Measurements from ENCODE around the gene OR2A42. TPM values are rescaled to one million over a fixed set of nuclear protein-coding genes. Genes with fewer than 3 reads are reported as not detected.
"Not testable (repeated sequence)": the region's sequence is repeated elsewhere in the genome, so short reads cannot be mapped to it uniquely, and the experiment has no call there.

OR2A42 gene, protein sequence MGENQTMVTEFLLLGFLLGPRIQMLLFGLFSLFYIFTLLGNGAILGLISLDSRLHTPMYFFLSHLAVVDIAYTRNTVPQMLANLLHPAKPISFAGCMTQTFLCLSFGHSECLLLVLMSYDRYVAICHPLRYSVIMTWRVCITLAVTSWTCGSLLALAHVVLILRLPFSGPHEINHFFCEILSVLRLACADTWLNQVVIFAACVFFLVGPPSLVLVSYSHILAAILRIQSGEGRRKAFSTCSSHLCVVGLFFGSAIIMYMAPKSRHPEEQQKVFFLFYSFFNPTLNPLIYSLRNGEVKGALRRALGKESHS
- 1 to 10 TPM; 1.1 to 2.1 (median 1.4) TPM for polyA plus RNA-seq (ENCODE audit: insufficient read length in 4 of 4)

- not testable (repeated sequence) for DNase-seq (ENCODE audit: low read depth in 4 of 4, low spot score in 3 of 4)
These were observed at the start of gene OR2A42 for GRCh38 chr7:144239365-144239764. Gene OR2A42 (minus strand): TSS chr7:144239605. CDS start chr7:144232843, 6,762 bp downstream.

DNA sequence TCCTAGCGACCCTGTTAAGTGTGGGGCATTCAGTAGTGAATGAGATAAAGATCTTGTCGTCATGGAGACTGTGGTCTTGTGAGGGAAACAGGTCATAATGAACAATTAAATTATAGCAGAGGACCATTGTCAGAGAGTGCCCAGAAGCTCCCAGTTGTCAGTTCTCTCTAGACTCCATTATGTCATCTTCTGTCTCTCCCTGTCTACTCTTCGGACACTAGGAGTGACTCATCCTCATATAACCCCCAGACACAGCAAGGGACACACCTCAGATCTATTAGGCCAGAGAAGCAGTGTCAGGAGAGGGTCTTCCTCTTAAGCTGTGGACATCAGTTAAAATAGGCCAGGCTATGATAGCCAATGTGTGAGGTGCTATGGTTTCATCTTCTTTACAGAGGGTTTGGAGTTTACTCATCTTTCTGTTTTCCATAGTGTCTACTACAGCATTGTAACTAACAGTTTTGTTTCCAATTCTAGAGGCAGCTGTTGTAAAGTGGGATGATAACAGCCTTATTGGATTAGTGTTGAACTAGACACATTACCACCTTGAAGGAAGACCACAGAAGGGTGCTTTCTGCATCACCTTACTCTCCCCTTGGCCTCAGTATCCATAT lies 47.9 kb upstream of the OR2A42 start:
- not testable (repeated sequence) for DNase-seq (ENCODE audit: low read depth in 4 of 4, low spot score in 3 of 4)

DNA sequence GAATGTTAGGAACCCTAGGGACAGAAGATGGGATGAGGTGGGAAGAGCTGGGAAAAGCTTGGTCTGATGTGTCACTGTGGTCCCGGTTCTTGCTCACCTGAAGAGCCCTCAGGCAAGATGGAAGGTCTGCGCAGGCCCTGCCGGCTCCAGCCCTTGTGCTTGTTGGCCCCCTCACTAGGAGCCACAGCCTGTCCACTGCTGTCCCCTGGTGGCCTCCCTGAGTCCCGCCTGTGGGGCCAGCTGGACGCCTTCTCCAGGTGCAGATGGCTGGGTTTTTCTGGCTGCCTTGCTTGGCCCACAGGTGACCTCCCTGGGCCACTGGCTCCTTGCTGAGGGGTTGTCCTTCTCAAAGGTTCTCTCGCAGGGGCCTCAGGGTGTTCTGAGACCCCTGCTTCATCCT lies 44.3 kb upstream of the OR2A42 start:
- not testable (repeated sequence) for DNase-seq (ENCODE audit: low read depth in 4 of 4, low spot score in 3 of 4)

GRCh38 chr7:144282490-144282889 lies 43.1 kb upstream of the OR2A42 start:
- not testable (repeated sequence) for DNase-seq (ENCODE audit: low read depth in 4 of 4, low spot score in 3 of 4)

DNA sequence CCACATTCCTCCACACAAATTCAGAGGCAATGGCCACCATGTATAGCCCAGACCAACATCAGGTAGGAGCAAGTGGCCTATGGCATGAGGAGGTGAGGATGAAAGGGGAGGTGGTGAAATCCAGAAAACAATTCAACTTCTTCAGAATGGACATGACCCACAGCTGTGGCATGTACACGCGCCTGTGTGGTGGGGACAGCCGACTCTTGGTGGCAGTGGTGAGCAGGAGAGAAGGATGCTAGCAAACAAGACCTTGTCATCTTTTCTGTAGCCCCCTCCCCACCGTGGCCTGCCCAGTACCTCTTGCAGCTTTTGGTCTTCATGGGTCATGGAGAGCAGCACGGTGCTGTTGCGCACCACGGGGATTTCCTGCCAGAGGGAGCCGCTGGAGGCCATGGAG lies 42.6 kb upstream of the OR2A42 start:
- DNase-seq (ENCODE audit: low read depth in 4 of 4, low spot score in 3 of 4): not testable (repeated sequence)

DNA sequence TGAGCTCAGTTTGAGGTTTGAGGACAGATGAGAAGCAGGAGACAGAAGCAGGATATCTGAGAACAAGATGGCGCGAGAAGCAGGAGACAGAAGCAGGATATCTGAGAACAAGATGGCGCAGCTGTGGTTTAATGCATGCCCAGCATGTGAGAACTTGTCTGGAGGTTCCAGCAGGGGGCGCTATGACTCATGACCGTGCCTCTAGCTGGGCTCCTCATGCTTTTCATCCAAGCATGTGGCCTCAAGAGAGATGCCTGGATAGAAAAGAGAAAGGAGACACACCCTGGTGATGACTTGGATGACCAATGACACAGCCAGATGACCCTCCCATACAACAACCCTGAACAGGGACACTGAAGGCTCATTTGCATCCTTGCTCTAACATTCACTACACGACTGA lies 40.6 kb upstream of the OR2A42 start:
- DNase-seq (ENCODE audit: low read depth in 4 of 4, low spot score in 3 of 4): not testable (repeated sequence)

GRCh38 chr7:144275281-144275680 lies 35.9 kb upstream of the OR2A42 start:
- not testable (repeated sequence) for DNase-seq (ENCODE audit: low read depth in 4 of 4, low spot score in 3 of 4)

GRCh38 chr7:144269188-144269587 lies 29.8 kb upstream of the OR2A42 start, which contains the start of gene CTAGE8:
Gene CTAGE8 (minus strand): TSS chr7:144269288. CDS start chr7:144269250, 38 bp downstream.
- DNase-seq (ENCODE audit: low read depth in 4 of 4, low spot score in 3 of 4): not testable (repeated sequence)

- not testable (repeated sequence) for DNase-seq (ENCODE audit: low read depth in 4 of 4, low spot score in 3 of 4)
These were observed 25.3 kb upstream of the OR2A42 start, which contains the start of gene OR2A7 for GRCh38 chr7:144264692-144265091. Gene OR2A7 (minus strand): TSS chr7:144264792. CDS start chr7:144259628, 5,164 bp downstream.

GRCh38 chr7:144262128-144262527 lies 22.7 kb upstream of the OR2A42 start:
- not testable (repeated sequence) for DNase-seq (ENCODE audit: low read depth in 4 of 4, low spot score in 3 of 4)

DNA sequence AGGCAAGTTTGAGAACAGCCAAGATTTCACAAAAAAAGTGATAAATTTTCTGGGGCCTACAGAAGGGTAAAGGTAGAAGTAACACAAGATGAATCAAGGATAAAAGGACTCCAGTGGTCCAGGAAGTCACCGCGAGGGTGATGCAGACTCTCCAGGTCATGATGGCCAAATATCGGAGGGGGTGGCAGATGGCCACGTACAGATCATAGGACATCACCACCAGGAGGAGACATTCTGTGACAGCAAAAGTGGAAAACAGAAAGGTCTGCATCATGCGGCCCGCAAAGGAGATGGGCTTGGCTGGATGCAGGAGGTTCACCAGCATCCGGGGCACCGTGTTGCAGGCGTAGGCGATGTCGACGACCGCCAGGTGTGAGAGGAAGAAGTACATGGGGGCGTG lies 19.7 kb upstream of the OR2A42 start:
- not testable (repeated sequence) for DNase-seq (ENCODE audit: low read depth in 4 of 4, low spot score in 3 of 4)

- no peak for DNase-seq (ENCODE audit: low read depth in 4 of 4, low spot score in 3 of 4)
These were observed 16.7 kb upstream of the OR2A42 start for GRCh38 chr7:144256112-144256511.

GRCh38 chr7:144255471-144255897 lies 16.1 kb upstream of the OR2A42 start:
- DNase-seq (ENCODE audit: low read depth in 4 of 4, low spot score in 3 of 4): no peak

DNA sequence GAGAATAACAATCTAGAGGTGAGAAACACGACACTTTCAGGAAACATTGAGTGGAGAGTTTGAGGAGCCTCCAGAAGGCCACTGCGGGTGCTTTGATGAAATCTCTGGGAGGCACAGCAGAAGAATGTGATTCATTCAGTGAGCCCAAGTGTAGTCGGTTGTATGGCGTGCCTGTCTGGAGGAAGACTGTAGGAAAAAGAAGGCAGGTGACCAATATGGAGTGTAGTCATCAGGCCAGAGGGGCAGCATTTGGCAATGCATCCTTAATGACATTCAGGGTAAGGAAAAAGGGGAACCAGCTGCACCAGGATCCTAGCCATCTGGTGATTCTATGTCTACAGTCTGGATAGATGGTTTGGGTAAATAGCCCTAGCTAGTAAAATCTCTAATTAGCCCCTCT lies 12.9 kb upstream of the OR2A42 start:
- DNase-seq (ENCODE audit: low read depth in 4 of 4, low spot score in 3 of 4): not testable (repeated sequence)

DNA sequence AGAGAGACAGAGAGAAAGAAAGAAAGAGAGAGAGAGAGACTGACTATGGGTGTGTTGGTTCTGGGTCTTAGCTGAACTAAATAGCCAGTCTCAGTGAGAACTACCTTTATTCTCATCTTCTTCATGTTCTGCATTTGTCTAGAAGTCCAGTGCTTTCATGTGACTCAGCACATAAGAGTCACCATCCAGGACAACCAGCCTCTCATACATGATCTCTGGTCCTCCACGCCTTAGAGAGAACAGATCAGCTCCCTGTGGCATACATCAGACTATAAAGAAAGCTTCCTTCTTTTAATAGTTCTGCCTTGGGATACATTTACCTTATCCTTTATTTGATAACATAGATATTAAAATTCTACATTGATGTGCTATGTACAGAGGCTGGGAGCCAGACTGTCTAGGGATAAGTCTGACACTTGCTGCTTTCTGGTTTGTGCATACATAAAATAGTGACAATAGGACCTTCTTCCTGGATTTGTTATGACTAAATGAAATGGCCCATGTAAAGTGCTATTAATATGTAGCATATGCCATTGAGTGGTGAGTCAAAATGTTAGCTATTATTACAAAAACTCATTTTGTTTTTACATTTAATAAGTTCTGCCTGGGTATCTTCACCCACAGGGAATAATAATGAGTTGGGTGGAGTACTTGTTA lies 8.4 kb upstream of the OR2A42 start:
- DNase-seq (ENCODE audit: low read depth in 4 of 4, low spot score in 3 of 4): not testable (repeated sequence)

- DNase-seq (ENCODE audit: low read depth in 4 of 4, low spot score in 3 of 4): not testable (repeated sequence)
These were observed 7.6 kb upstream of the OR2A42 start for GRCh38 chr7:144246967-144247366.

DNA sequence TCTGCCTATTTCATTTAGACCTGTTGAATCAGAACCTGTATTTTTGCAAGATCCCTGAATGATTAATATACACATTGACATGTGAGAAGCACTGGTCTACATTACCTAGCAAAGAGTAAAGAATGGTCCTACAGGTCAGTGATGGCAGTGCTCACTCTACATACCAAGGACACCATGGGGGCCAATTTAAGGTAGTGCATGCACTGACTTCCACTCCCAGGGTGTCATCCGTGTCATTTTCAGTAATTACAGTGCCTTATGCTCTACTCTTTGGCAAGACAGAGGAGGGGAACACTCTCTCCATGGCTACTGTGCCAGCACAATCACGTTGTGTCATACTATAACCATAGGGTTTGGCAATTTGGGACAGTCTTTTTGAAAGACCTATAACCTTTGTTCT lies 6.0 kb upstream of the OR2A42 start:
- DNase-seq (ENCODE audit: low read depth in 4 of 4, low spot score in 3 of 4): not testable (repeated sequence)

DNA sequence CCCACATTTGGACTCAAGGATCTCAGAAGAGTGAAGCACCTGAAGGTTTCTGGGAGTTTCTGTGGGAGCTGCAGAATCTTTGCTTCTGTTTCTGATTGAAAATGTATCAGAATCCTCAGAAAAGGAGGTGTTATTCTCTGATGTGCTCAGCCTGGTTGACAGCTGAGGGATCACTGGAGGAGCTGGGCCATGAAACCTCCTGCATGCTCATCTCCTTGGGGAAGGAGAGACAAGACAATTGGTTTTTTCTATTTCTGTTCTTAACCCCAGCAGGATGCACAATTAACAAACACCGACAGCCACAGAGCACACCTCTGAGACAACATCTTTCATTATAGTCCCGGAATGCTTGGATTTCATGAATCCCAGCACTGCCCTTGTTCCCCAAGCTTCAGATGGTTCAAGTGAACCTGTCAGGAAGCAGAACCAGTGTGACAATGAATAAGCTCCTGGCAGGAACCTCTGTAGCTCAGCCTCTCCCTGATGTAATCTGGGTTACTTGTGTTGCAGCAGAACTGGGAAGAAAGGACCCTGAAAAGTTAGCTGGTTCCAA lies 799 bp downstream of the OR2A42 start:
- DNase-seq (ENCODE audit: low read depth in 4 of 4, low spot score in 3 of 4): not testable (repeated sequence)

DNA sequence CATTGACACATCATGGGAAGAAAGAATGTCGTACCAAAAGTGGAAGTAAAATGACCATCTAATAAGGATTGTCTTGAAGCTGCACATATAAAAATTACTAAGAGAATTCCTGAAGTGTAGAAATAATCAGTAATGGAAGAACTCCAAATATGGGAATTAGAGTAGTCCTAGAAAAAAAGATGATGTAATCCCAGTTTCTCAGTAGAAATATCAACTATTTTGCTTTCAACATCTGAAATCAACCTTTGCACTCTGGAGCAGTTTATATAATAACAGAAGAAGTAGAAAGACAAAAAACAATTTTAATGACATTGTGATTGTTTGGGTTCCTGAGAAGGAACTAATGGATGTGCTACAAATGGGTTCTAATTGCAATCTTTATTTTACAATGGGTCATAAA lies 6.4 kb downstream of the OR2A42 start:
- DNase-seq (ENCODE audit: low read depth in 4 of 4, low spot score in 3 of 4): not testable (repeated sequence)

- not testable (repeated sequence) for DNase-seq (ENCODE audit: low read depth in 4 of 4, low spot score in 3 of 4)
These were observed 8.4 kb downstream of the OR2A42 start for GRCh38 chr7:144231027-144231426.

GRCh38 chr7:144228810-144229209 lies 10.6 kb downstream of the OR2A42 start:
- not testable (repeated sequence) for DNase-seq (ENCODE audit: low read depth in 4 of 4, low spot score in 3 of 4)
